Measurements from ENCODE around the gene ENGASE. TPM values are rescaled to one million over a fixed set of nuclear protein-coding genes. Genes with fewer than 3 reads are reported as not detected.

ENGASE gene, protein sequence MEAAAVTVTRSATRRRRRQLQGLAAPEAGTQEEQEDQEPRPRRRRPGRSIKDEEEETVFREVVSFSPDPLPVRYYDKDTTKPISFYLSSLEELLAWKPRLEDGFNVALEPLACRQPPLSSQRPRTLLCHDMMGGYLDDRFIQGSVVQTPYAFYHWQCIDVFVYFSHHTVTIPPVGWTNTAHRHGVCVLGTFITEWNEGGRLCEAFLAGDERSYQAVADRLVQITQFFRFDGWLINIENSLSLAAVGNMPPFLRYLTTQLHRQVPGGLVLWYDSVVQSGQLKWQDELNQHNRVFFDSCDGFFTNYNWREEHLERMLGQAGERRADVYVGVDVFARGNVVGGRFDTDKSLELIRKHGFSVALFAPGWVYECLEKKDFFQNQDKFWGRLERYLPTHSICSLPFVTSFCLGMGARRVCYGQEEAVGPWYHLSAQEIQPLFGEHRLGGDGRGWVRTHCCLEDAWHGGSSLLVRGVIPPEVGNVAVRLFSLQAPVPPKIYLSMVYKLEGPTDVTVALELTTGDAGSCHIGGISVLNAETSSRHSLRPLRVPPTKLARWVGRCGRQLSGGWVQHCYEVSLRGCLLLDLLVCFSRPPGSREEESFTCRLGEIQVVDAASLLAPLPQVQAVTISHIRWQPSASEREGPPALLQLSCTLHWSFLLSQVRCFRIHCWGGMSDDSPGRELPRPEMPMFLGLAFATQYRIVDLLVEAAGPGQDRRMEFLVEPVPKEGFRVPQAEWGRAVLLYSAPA
- 45.0 and 72.6 TPM in 2 replicates for total RNA-seq (ENCODE audit: low replicate concordance)
- long read RNA-seq, partial matches to known transcripts: 1 of 6 reads
- long read RNA-seq, other reads (novel, unspliced or antisense): 5 of 6 reads

- no peak for TF ChIP-seq CTCF (conservative IDR thresholded peaks at IDR 0.05)
- H3K27me3 Mint-ChIP-seq: peaks cover 11% of the 10 kb centered on the region
- H3K4me3 Mint-ChIP-seq: peak within 1 kb of the TSS; percentile 89
- H3K4me1 Mint-ChIP-seq (ENCODE audit: unreplicated experiment): peaks cover 9% of the 10 kb centered on the region
- peaks cover 4% of the 10 kb centered on the region for H3K36me3 Mint-ChIP-seq
- peak within 1 kb of the TSS; percentile 76 for H3K27ac Mint-ChIP-seq
- H3K9me3 Mint-ChIP-seq: no peaks in the 10 kb centered on the region
- DNase-seq (ENCODE audit: extremely low spot score, unreplicated experiment): peak; percentile 95
Observed at GRCh38 chr17:79074649-79075445, at the start of gene ENGASE. Gene ENGASE (plus strand): TSS chr17:79074824. CDS start chr17:79074945, 121 bp downstream.

DNA sequence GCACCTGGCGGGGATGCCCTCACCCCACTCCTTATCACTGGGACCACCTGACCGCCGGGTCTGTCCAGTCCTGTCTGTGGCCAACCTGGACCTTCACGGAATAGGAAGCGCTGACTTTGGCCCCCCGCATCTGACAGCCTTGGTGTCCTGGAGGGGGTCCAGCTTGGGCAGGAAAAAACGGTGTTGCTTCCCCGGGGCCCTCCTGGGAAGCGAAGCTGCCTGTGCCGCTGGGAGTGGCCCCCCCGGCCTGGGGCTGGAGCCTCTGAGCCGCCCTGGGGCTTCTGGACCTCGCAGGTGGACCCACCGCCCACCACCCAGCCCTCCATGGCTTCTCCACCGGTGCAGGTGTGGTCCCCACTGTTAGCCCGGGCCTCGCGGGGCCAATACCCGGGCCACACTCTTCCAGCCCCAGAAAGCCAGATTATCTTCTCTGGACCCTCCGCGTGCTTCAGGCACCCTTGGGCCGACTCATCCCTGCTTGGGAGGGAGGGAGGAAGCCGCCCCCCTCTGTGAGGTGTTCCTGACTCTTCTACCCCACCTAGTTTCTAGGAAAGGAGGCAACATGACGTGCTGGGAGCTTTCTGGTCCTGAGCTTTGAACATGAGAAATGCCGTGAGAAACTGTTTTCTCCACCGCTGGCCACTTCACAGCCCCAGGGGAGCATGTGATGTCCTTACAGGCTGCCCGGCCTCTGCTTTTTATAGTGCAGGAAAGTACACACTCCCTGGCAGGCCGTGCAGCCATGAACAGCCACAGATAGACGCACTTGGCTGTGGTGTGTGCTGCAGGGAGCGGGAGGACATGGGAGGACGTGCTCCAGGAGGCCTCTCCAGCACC is 49.5 kb upstream of the ENGASE start:
- Mint-ChIP-seq H3K9me3 (no peaks in the 10 kb centered on the region), H3K27ac (no peak overlapping the region), H3K4me1 (ENCODE audit: unreplicated experiment) (peaks cover 20% of the 10 kb centered on the region), H3K4me3 (peak overlapping the region; percentile 91), H3K36me3 (no peaks in the 10 kb centered on the region), H3K27me3 (peaks cover 60% of the 10 kb centered on the region)
- no peak for TF ChIP-seq CTCF (conservative IDR thresholded peaks at IDR 0.05)
- no peak for DNase-seq (ENCODE audit: extremely low spot score, unreplicated experiment)

- peak overlapping the region; percentile 85 for H3K27ac Mint-ChIP-seq
- peak overlapping the region; percentile 81 for H3K4me3 Mint-ChIP-seq
- no peaks in the 10 kb centered on the region for H3K36me3 Mint-ChIP-seq
- DNase-seq (ENCODE audit: extremely low spot score, unreplicated experiment): no peak
- TF ChIP-seq CTCF (conservative IDR thresholded peaks at IDR 0.05): no peak
- H3K9me3 Mint-ChIP-seq: no peaks in the 10 kb centered on the region
- H3K27me3 Mint-ChIP-seq: peaks cover 48% of the 10 kb centered on the region
- peaks cover 17% of the 10 kb centered on the region for H3K4me1 Mint-ChIP-seq (ENCODE audit: unreplicated experiment)
Observed at GRCh38 chr17:79026376-79027273, 48.0 kb upstream of the ENGASE start.

GRCh38 chr17:79027274-79027924 is 47.2 kb upstream of the ENGASE start:
- Mint-ChIP-seq H3K36me3 (no peaks in the 10 kb centered on the region), H3K9me3 (no peaks in the 10 kb centered on the region), H3K4me3 (peak overlapping the region; percentile 81), H3K27ac (peak overlapping the region; percentile 85), H3K27me3 (peaks cover 47% of the 10 kb centered on the region), H3K4me1 (ENCODE audit: unreplicated experiment) (peaks cover 17% of the 10 kb centered on the region)
- no peak for DNase-seq (ENCODE audit: extremely low spot score, unreplicated experiment)
- TF ChIP-seq CTCF (conservative IDR thresholded peaks at IDR 0.05): no peak
